DOHH2 (cell line): ENCODE data around the gene PRSS37.

Source experiments
- CTCF ChIP-seq: fragments of 200-600 bp; sonication (generic); IDR thresholded peaks from one replicate; pipeline ENCODE4 v1.5.1; 2014; ENCODE audit warnings: antibody characterized with exemption, mild to moderate bottlenecking, low read depth, low read length; ENCODE audit not compliant: poor library complexity, severe bottlenecking
- EZH2phosphoT487 ChIP-seq: fragments of 200-600 bp; sonication (generic); IDR thresholded peaks from 2 replicates; pipeline ENCODE4 v1.6.1; 2017; ENCODE audit warnings: borderline replicate concordance, mild to moderate bottlenecking, antibody characterized with exemption, low read length, moderate library complexity, mixed read lengths

DNA sequence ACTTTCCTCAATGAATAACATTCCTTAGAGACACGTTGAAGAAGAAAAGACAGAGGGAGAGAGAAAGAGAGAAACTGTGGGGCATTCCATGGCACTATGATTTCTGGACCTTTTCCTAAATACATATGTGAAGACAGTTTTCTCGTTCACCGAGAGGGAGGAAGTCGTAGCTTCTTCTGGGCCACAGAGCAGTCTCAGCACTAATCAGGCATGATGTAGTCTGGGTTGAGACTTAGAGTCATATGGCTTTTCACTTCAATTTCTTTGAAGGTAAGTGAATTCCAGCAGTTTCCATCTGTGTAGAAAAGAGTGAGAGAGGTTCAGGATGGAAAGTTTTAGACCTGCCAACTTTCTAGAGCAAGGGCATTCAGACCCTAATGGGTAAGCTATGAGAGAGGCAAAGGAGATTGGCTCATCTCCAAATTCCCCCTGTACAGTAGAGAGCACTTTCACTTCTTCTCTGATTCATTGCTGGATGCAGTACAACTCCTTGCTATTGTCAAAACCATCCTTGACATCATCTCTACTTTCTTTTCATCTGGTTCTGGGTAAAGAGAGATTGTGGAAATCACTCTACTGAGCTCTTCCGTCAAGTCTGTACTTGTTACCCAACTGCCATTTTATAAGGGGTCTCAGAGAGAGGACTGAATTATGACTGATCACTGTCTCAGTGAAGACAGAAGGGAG is 43.4 kb upstream of the PRSS37 start:
- TF ChIP-seq EZH2phosphoT487, result no peak
- no peak for TF ChIP-seq CTCF
